Fibroblast of lung (primary cell): ENCODE results near the gene ZNF23.
A peak's percentile ranks its signal among the peaks of the same experiment; 100 is the strongest.

Experiments
- CTCF ChIP-seq, 2 donors: IDR thresholded peaks in 1 of 2; conservative IDR thresholded peaks in 1 of 2; 1 replicate in 1 of 2; 2 replicates in 1 of 2; pipeline ENCODE4 v1.5.1; 2011 to 2012; ENCODE audit warnings: low read length in 2 of 2, control low read depth in 1 of 2, inconsistent platforms in 1 of 2, low read depth in 1 of 2, mild to moderate bottlenecking in 1 of 2
- EZH2 ChIP-seq: IDR thresholded peaks from 2 replicates; pipeline ENCODE4 v1.5.1; 2012; ENCODE audit warnings: low read length, control low read depth, mild to moderate bottlenecking; ENCODE audit errors: missing control alignments

DNA sequence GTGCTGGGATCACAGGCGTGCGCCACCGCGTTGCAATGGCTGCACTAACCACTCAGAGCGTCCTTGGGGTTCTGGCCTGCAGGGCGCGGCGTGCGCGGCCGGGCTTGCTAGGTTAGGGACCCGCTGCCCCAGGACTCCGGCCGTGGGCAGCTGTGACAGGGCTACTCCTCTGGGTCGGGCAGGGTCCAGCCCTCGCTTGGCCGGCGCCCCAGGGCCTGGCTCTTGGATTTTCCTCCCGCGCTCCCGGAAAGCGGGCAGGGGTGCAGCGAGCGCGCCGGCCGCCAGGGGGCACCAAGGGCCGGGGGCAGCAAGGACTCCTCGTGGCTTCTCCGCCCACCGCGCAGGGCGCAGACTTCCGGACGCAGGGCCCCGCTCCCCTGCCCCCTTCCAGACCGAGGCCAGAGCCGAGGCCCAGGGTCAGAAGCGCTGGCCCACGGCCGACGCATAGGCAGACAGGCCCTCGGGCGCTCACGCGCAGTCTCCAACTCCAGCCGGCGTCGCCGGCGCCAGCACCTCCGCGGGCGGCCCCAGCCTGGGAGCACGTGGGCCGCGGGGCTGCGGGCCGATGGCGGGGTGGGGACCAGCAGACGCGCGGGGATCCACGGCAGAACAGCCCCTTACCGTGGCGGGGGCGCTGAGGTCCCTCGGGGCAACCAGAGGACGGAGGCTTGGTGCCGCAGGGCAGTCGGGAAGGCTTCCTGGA, 20.5 kb downstream of the ZNF23 start:
- TF ChIP-seq CTCF (conservative IDR thresholded peaks at IDR 0.05 in 1 of 2, IDR thresholded peaks at IDR 0.05 in 1 of 2; ENCODE audit: low read depth in 1 of 2, low read length in 2 of 2) (peak in 1 of 2 donors; percentile 9), EZH2 (no peak)
